GM21619 (cell line): Measurements from ENCODE around the gene EMC7.
A peak's percentile ranks its signal among the peaks of the same experiment; 100 is the strongest.
"Not testable (repeated sequence)": the region's sequence is repeated elsewhere in the genome, so short reads cannot be mapped to it uniquely, and the experiment has no call there.

Source experiments
- ATAC-seq: cut with Tn5 transposase; IDR thresholded peaks from one replicate; pipeline ENCODE4 v1.9.1; 2021; ENCODE audit not compliant: unreplicated experiment

Gene EMC7

GRCh38 chr15:34085746-34086145, 15.9 kb downstream of the EMC7 start:
- ATAC-seq, result no peak

- no peak for ATAC-seq
Observed at GRCh38 chr15:34084086-34084485, 17.6 kb downstream of the EMC7 start.

- ATAC-seq, result no peak
Observed at GRCh38 chr15:34079904-34080303, 21.8 kb downstream of the EMC7 start.

GRCh38 chr15:34078900-34079299, 22.8 kb downstream of the EMC7 start:
- no peak for ATAC-seq

GRCh38 chr15:34076785-34077184, 24.9 kb downstream of the EMC7 start:
- no peak for ATAC-seq

- ATAC-seq, result no peak
Observed at GRCh38 chr15:34070003-34070402, 31.7 kb downstream of the EMC7 start.

GRCh38 chr15:34065941-34066340, 35.7 kb downstream of the EMC7 start:
- no peak for ATAC-seq

- ATAC-seq, result no peak
Observed at GRCh38 chr15:34065261-34065660, 36.4 kb downstream of the EMC7 start.

GRCh38 chr15:34064438-34064837, 37.2 kb downstream of the EMC7 start:
- no peak for ATAC-seq

GRCh38 chr15:34059946-34060345, 41.7 kb downstream of the EMC7 start:
- ATAC-seq, result no peak

GRCh38 chr15:34059476-34059875, 42.2 kb downstream of the EMC7 start:
- no peak for ATAC-seq

GRCh38 chr15:34056911-34057310, 44.8 kb downstream of the EMC7 start:
- no peak for ATAC-seq

GRCh38 chr15:34055868-34056595, 45.6 kb downstream of the EMC7 start:
- no peak for ATAC-seq

- no peak for ATAC-seq
Observed at GRCh38 chr15:34054081-34054707, 47.5 kb downstream of the EMC7 start.

- ATAC-seq, result not testable (repeated sequence)
Observed at GRCh38 chr15:34050385-34050784, 51.3 kb downstream of the EMC7 start.

GRCh38 chr15:34049112-34049511, 52.5 kb downstream of the EMC7 start:
- no peak for ATAC-seq

GRCh38 chr15:34047893-34048775, 53.5 kb downstream of the EMC7 start:
- ATAC-seq, result no peak

GRCh38 chr15:34046471-34047145, 55.1 kb downstream of the EMC7 start:
- ATAC-seq, result no peak

- no peak for ATAC-seq
Observed at GRCh38 chr15:34043813-34044212, 57.8 kb downstream of the EMC7 start.

- no peak for ATAC-seq
Observed at GRCh38 chr15:34043391-34043790, 58.3 kb downstream of the EMC7 start.

GRCh38 chr15:34039790-34040113, 61.9 kb downstream of the EMC7 start:
- peak; percentile 12 for ATAC-seq
